ENCODE measurements around the gene ATP6AP2. TPM values are rescaled to one million over a fixed set of nuclear protein-coding genes. Genes with fewer than 3 reads are reported as not detected.

The ATP6AP2 gene
- total and polyA plus RNA-seq, 7 donors: 16.8 to 121 (median 86.4) TPM

DNA sequence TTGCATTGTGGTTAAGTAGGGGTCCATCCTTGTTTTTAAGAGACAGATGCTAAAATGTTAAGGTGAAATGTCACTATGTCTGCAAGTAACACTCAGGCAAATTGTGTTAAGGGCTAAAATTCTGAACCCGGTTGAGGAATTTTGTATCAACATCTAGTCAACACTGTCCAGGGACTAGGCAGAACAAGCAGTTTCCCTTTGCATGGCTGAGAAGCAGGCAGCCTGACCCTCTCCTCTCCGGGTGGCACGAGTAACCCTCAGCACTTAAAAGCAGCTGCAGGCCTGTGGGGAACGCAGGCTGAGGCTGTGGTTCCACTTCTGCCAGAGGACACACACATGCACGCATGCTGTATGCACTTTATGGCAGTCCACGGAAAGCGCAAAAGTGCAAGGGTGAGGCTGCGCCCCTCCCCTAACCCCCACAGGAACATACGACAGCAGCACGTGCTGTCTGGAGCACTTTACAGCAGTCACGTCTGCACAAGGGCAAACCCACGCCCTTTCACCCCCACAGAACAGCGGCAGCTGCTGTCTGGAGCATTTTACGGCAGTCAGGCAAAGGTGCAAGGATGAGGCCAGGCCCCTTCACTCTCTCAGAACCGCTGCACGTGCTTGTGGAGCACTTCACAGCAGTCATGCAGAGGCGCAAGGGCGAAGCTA is 41.8 kb downstream of the ATP6AP2 start:
- WGBS, 2 donors: 29 to 65% methylated on average over 18 of the region's 18 CpGs
- H3K27ac ChIP-seq: no peak overlapping the region
- peaks cover 0 to 2% (median 0%) of the 10 kb centered on the region in 4 donors for H3K36me3 ChIP-seq
- no peaks in the 10 kb centered on the region for H3K9me3 ChIP-seq
- no peak for DNase-seq
- intact Hi-C loops (cut with DNase I): no loop called here
- H3K4me3 ChIP-seq: no peak overlapping the region
- TF ChIP-seq POLR2AphosphoS5 (IDR thresholded peaks at IDR 0.05) (no peak), EP300 (IDR thresholded peaks at IDR 0.05) (no peak), POLR2A (IDR thresholded peaks at IDR 0.05) (no peak)
- TF ChIP-seq, protein P1, sequence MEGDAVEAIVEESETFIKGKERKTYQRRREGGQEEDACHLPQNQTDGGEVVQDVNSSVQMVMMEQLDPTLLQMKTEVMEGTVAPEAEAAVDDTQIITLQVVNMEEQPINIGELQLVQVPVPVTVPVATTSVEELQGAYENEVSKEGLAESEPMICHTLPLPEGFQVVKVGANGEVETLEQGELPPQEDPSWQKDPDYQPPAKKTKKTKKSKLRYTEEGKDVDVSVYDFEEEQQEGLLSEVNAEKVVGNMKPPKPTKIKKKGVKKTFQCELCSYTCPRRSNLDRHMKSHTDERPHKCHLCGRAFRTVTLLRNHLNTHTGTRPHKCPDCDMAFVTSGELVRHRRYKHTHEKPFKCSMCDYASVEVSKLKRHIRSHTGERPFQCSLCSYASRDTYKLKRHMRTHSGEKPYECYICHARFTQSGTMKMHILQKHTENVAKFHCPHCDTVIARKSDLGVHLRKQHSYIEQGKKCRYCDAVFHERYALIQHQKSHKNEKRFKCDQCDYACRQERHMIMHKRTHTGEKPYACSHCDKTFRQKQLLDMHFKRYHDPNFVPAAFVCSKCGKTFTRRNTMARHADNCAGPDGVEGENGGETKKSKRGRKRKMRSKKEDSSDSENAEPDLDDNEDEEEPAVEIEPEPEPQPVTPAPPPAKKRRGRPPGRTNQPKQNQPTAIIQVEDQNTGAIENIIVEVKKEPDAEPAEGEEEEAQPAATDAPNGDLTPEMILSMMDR (IDR thresholded peaks at IDR 0.05): no peak
- H3K27me3 ChIP-seq: no peaks in the 10 kb centered on the region
- no peaks in the 10 kb centered on the region for H3K4me1 ChIP-seq

DNA sequence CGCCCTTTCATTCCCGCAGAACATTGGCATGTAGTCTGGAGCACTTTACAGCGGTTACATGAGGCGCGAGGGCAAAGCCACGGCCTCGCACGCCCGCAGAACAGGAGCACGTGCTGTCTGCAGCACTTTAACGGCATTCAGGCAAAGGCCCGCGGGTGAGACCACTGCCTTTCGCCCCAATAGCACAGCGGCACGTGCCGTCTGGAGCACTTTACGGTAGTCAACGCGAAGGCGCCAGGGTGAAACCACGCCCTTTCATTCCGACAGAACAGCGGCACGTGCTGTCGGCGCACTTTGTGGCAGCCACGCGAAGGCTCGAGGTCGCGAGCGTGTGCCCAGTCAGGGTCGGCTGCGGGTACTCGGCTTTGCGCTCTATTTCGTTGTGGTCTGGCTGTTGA is 42.4 kb downstream of the ATP6AP2 start, which contains the start of gene MPC1L:
Gene MPC1L, plus strand, starts transcription at position 290 of the 398 bp plus-strand sequence. CDS start 138 bp downstream, outside the sequence.
- WGBS, 2 donors: 97% methylated on average over 38 of the region's 38 CpGs
- H3K36me3 ChIP-seq: peaks cover 0 to 6% (median 0%) of the 10 kb centered on the region in 4 donors
- no peaks in the 10 kb centered on the region for H3K27me3 ChIP-seq
- H3K27ac ChIP-seq: no peak within 1 kb of the TSS
- H3K4me1 ChIP-seq: no peaks in the 10 kb centered on the region
- no peak for DNase-seq
- no peaks in the 10 kb centered on the region for H3K9me3 ChIP-seq
- TF ChIP-seq POLR2AphosphoS5 (IDR thresholded peaks at IDR 0.05) (no peak), EP300 (IDR thresholded peaks at IDR 0.05) (no peak), POLR2A (IDR thresholded peaks at IDR 0.05) (no peak)
- TF ChIP-seq, protein P1 (IDR thresholded peaks at IDR 0.05): no peak
- no peak within 1 kb of the TSS for H3K4me3 ChIP-seq
- intact Hi-C loops (cut with DNase I): no loop called here

DNA sequence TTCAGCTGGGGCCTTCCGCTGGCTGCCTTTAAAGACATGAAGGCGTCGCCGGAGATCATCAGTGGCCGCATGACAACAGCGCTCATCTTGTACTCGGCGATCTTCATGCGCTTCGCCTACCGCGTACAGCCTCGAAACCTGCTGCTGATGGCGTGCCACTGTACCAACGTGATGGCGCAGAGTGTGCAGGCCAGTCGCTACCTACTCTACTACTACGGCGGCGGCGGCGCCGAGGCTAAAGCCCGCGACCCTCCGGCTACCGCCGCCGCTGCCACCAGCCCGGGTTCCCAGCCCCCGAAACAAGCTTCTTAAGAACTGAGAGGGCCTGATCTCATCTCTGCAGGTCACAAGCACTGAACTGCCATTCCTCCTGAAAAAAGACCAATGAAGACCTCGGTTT is 42.9 kb downstream of the ATP6AP2 start:
- no peak for DNase-seq
- H3K9me3 ChIP-seq: no peaks in the 10 kb centered on the region
- H3K4me3 ChIP-seq: no peak overlapping the region
- intact Hi-C loops (cut with DNase I): no loop called here
- no peak for TF ChIP-seq EP300 (IDR thresholded peaks at IDR 0.05)
- WGBS, 2 donors: 95 to 97% methylated on average over 32 of the region's 32 CpGs
- no peaks in the 10 kb centered on the region for H3K4me1 ChIP-seq
- no peaks in the 10 kb centered on the region for H3K27me3 ChIP-seq
- H3K27ac ChIP-seq: no peak overlapping the region
- peaks cover 0 to 11% (median 0%) of the 10 kb centered on the region in 4 donors for H3K36me3 ChIP-seq

DNA sequence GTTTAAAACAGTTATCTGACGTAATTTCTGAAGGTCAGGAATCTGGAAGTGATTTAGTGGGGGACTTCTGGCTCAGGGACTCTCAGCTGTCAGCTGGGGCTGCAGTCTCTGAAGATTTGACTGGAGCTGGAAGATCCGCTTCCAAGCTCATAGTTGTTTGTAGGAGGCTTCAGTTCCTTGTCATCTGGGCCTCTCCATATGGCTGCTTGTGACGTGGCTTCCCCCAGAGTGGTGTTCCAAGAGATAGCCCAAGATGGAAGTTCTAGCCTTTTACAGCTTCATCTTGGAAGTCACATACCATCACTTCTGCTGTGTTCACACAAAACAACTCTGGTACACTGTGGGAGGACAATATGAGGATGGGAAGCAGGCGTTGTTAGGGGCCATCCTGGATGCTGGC is 44.5 kb downstream of the ATP6AP2 start:
- intact Hi-C loops (cut with DNase I): no loop called here
- Histone ChIP-seq H3K27ac (no peak overlapping the region), H3K36me3 (peaks cover 0 to 27% (median under 1%) of the 10 kb centered on the region in 4 donors), H3K27me3 (no peaks in the 10 kb centered on the region), H3K4me1 (no peaks in the 10 kb centered on the region), H3K9me3 (no peaks in the 10 kb centered on the region), H3K4me3 (no peak overlapping the region)
- DNase-seq: no peak
- 89 to 92% methylated on average over 4 of the region's 4 CpGs for WGBS, 2 donors
- TF ChIP-seq EP300 (IDR thresholded peaks at IDR 0.05): no peak

DNA sequence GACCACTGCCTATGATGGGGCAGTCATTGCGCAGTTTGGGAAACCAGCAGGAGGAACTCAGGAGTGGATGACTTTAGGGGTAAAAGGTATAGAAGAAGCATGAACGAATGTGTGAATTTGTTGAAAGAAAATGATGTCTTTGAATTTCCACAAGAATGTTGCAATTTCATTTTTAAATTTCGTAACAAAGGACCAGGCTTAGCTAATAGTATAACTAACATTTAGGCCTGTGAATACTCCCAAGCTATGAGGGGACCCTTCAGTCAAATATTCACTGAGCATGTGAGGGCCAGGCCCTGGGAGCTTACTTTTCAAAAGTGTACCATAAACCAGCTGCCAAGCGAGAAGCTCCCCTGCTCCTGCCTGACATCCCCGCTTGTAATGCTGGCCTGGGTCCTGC is 47.7 kb downstream of the ATP6AP2 start:
- no peaks in the 10 kb centered on the region for H3K4me1 ChIP-seq
- H3K36me3 ChIP-seq: peaks cover 0 to 48% (median 5%) of the 10 kb centered on the region in 4 donors
- H3K27ac ChIP-seq: no peak overlapping the region
- no peaks in the 10 kb centered on the region for H3K9me3 ChIP-seq
- WGBS, 2 donors: 94 to 95% methylated on average over 5 of the region's 5 CpGs
- no peak for DNase-seq
- no peaks in the 10 kb centered on the region for H3K27me3 ChIP-seq
- intact Hi-C loops (cut with DNase I): no loop called here
- H3K4me3 ChIP-seq: no peak overlapping the region
- no peak for TF ChIP-seq POLR2A (IDR thresholded peaks at IDR 0.05)
- TF ChIP-seq, protein P1 (IDR thresholded peaks at IDR 0.05): no peak
- TF ChIP-seq EP300 (IDR thresholded peaks at IDR 0.05): no peak
- TF ChIP-seq POLR2AphosphoS5 (IDR thresholded peaks at IDR 0.05): no peak

DNA sequence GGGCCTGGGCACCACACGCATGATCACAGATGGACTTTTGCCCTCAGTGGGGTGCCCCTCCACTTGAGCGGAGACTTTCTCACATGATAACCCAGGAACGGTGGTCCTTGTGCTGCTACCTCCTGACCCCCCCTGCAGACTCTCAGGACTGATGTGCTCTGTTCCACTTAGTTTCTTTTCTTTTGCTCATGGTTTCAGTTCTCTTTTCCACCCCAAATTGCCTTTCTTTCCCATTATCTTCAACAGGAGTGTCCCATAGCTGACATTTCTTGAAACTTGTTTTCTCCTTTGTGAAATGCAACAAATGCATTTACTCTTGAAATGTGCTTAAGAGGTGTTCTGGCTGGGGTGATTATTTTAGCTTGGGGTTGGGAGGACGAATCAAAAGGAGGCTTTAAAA is 51.4 kb downstream of the ATP6AP2 start:
- no peak for DNase-seq
- 89 to 93% methylated on average over 4 of the region's 4 CpGs for WGBS, 2 donors
- Histone ChIP-seq H3K9me3 (no peaks in the 10 kb centered on the region), H3K4me1 (no peaks in the 10 kb centered on the region), H3K27me3 (no peaks in the 10 kb centered on the region), H3K4me3 (no peak overlapping the region), H3K27ac (no peak overlapping the region), H3K36me3 (peaks cover 3 to 77% (median 8%) of the 10 kb centered on the region in 4 donors)
- intact Hi-C loops (cut with DNase I): no loop called here
- TF ChIP-seq POLR2A (IDR thresholded peaks at IDR 0.05) (no peak), EP300 (IDR thresholded peaks at IDR 0.05) (no peak), POLR2AphosphoS5 (IDR thresholded peaks at IDR 0.05) (no peak)
- TF ChIP-seq, protein P1 (IDR thresholded peaks at IDR 0.05): no peak
